OCI-LY7 (cell line): ENCODE results near the gene EPB41. TPM values are rescaled to one million over a fixed set of nuclear protein-coding genes. Genes with fewer than 3 reads are reported as not detected.

Experiments used
- BruUV-seq: library from RNA; stranded (reverse); fragments of 400-500 nt; replicated peaks from 2 replicates; lab custom pipeline; 2021; lab: Mats Ljungman, UMichigan
- CTCF ChIA-PET: fragments of 300-600 bp; sonication (Branson Sonifier 250); formaldehyde crosslinking; loops from one replicate; lab custom pipeline; 2022; ENCODE audit warnings: antibody characterized with exemption; ENCODE audit not compliant: unreplicated experiment; lab: Charles Lee
- POLR2A ChIA-PET: fragments of 300-600 bp; sonication (Branson Sonifier 250); formaldehyde crosslinking; loops from one replicate; lab custom pipeline; 2022; ENCODE audit warnings: antibody characterized with exemption; lab: Charles Lee
- DNase-seq: peaks from one replicate; pipeline ENCODE4 v3.0.0-alpha.2; 2015; ENCODE audit warnings: low spot score
- H2AFZ ChIP-seq: fragments of 200-600 bp; sonication (generic), shearing (Covaris generic); 2 replicates; pipeline ENCODE4 v1.6.1; 2014; ENCODE audit warnings: mild to moderate bottlenecking, antibody characterized with exemption, low read length, moderate library complexity
- H3K27ac ChIP-seq: fragments of 200-600 bp; sonication (generic); 2 replicates; pipeline ENCODE4 v1.5.1; 2014; ENCODE audit warnings: mixed run types, low read depth, mild to moderate bottlenecking, moderate library complexity, low read length, inconsistent platforms; ENCODE audit not compliant: poor library complexity, severe bottlenecking
- H3K36me3 ChIP-seq: fragments of 200-600 bp; sonication (generic); 2 replicates; pipeline ENCODE4 v1.6.1; 2014; ENCODE audit warnings: mild to moderate bottlenecking, antibody characterized with exemption, low read length, moderate library complexity, mixed read lengths; ENCODE audit not compliant: insufficient read depth
- H3K4me1 ChIP-seq: fragments of 200-600 bp; sonication (generic); 2 replicates; pipeline ENCODE4 v1.5.1; 2014; ENCODE audit warnings: mild to moderate bottlenecking, low read length; ENCODE audit not compliant: insufficient read depth, poor library complexity, severe bottlenecking
- H3K4me2 ChIP-seq: fragments of 200-600 bp; sonication (generic); 2 replicates; pipeline ENCODE4 v1.6.1; 2014; ENCODE audit warnings: mild to moderate bottlenecking, low read length
- H3K4me3 ChIP-seq: fragments of 200-600 bp; sonication (generic); 2 replicates; pipeline ENCODE4 v1.5.1; 2014; ENCODE audit warnings: mild to moderate bottlenecking, low read depth, low read length; ENCODE audit not compliant: poor library complexity, severe bottlenecking
- H3K79me2 ChIP-seq: fragments of 200-600 bp; sonication (generic); 2 replicates; pipeline ENCODE4 v1.6.1; 2016; ENCODE audit warnings: low read depth, mild to moderate bottlenecking, low read length, moderate library complexity, mixed read lengths; ENCODE audit not compliant: insufficient read depth
- H3K9me2 ChIP-seq: fragments of 200-600 bp; sonication (generic); 2 replicates; pipeline ENCODE4 v1.6.1; 2016; ENCODE audit warnings: mild to moderate bottlenecking, low read length, mixed read lengths; ENCODE audit not compliant: insufficient read depth
- H3K9me3 ChIP-seq: fragments of 200-600 bp; sonication (generic); 2 replicates; pipeline ENCODE4 v1.6.1; 2014; ENCODE audit warnings: mild to moderate bottlenecking, mixed run types, low read length, mixed read lengths
- H4K20me1 ChIP-seq: fragments of 200-600 bp; sonication (generic); 2 replicates; pipeline ENCODE4 v1.6.1; 2014; ENCODE audit warnings: mild to moderate bottlenecking, antibody characterized with exemption, low read length, moderate library complexity, mixed read lengths; ENCODE audit not compliant: insufficient read depth
- EZH2phosphoT487 ChIP-seq: fragments of 200-600 bp; sonication (generic); IDR thresholded peaks from 2 replicates; pipeline ENCODE4 v1.6.1; 2018; ENCODE audit warnings: low read depth, borderline replicate concordance, mild to moderate bottlenecking, mixed run types, antibody characterized with exemption, low read length, moderate library complexity, mixed read lengths
- intact Hi-C: fragments of 100-400 bp; cut with micrococcal nuclease; formaldehyde crosslinking; loops from one replicate; pipeline ENCODE4 v1.10.0; 2022; ENCODE audit not compliant: unreplicated experiment
- total RNA-seq, 2 experiments: library from RNA; depleted of rRNA in 1 of 2; stranded (reverse); fragments of >200 nt in 1 of 2; shearing (Covaris generic) in 1 of 2; gene quantifications; 2 replicates each; pipeline ENCODE4 v1.2.3, GENCODE V29; 2014 to 2022
- TF ChIP-seq, protein P1 (sequence below): fragments of 200-600 bp; sonication (generic); conservative IDR thresholded peaks from 2 replicates; pipeline ENCODE4 v1.5.1; 2014; ENCODE audit warnings: mild to moderate bottlenecking, antibody characterized with exemption, low read length, moderate library complexity, mixed read lengths

The EPB41 gene
- total RNA-seq, 2 experiments from 2014 or later, result 102 to 103 TPM

DNA sequence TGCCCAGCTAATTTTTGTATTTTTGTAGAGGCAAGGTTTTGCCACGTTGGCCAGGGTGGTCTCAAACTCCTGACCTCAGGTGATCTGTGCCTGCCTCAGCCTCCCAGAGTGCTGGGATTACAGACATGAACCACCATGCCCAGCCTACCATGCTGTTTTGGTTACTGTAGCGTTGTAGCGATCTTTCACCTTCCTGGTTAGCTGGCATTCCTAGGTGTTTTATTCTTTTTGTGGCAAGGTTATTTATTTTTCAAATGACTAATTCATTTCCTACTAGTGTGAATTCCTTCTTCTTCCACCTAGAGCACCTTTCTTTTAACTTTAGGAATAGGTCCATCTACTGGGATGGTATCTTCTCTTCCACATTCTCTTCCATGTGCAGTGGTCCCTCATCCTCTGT, 180.1 kb downstream of the EPB41 start:
- Histone ChIP-seq H3K4me3 (no peak overlapping the region), H3K36me3 (peaks cover 50% of the 10 kb centered on the region), H3K4me2 (no peak overlapping the region), H3K9me2 (no peaks in the 10 kb centered on the region), H2AFZ (no peak overlapping the region), H3K9me3 (no peaks in the 10 kb centered on the region), H3K4me1 (no peaks in the 10 kb centered on the region), H3K27ac (no peak overlapping the region), H4K20me1 (no peaks in the 10 kb centered on the region), H3K79me2 (no peaks in the 10 kb centered on the region)
- TF ChIP-seq EZH2phosphoT487, result no peak
- TF ChIP-seq, protein P1, sequence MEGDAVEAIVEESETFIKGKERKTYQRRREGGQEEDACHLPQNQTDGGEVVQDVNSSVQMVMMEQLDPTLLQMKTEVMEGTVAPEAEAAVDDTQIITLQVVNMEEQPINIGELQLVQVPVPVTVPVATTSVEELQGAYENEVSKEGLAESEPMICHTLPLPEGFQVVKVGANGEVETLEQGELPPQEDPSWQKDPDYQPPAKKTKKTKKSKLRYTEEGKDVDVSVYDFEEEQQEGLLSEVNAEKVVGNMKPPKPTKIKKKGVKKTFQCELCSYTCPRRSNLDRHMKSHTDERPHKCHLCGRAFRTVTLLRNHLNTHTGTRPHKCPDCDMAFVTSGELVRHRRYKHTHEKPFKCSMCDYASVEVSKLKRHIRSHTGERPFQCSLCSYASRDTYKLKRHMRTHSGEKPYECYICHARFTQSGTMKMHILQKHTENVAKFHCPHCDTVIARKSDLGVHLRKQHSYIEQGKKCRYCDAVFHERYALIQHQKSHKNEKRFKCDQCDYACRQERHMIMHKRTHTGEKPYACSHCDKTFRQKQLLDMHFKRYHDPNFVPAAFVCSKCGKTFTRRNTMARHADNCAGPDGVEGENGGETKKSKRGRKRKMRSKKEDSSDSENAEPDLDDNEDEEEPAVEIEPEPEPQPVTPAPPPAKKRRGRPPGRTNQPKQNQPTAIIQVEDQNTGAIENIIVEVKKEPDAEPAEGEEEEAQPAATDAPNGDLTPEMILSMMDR, result no peak
- intact Hi-C loops, result no loop called here
- ChIA-PET POLR2A (interaction anchor here (0.6 kb wide), 1 partner anchor 92 kb away, joined by 3 read pairs; no protein-coding TSS in a partner anchor), CTCF (no interaction called here)
- no TSS peak for BruUV-seq
- no peak for DNase-seq

DNA sequence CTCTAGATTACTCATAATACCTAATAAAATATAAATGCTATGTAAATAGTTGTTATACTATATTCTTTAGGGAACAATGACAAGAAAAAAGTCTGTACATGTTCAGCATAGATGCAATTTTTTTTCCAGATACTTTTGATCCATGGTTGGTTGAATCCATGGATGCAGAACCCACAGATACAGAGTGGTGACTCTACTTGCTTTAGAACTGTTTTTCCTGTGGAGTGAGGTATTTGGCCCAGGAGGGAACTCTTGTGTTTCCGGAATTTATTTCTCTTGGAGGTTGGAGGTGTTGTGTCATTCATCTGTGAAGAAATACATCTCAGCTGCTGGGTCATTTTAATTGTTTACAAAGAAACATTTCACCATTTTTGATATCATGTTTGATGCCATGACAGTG, 180.6 kb downstream of the EPB41 start:
- intact Hi-C loops, result no loop called here
- H3K9me3 ChIP-seq, result no peaks in the 10 kb centered on the region
- DNase-seq, result no peak
- ChIA-PET CTCF (no interaction called here), POLR2A (no interaction called here)
- peaks cover 55% of the 10 kb centered on the region for H3K36me3 ChIP-seq
- no peak overlapping the region for H2AFZ ChIP-seq
- H3K4me2 ChIP-seq, result no peak overlapping the region
- no peaks in the 10 kb centered on the region for H3K4me1 ChIP-seq
- no peak overlapping the region for H3K27ac ChIP-seq
- no peak overlapping the region for H3K4me3 ChIP-seq
- no TSS peak for BruUV-seq
- TF ChIP-seq EZH2phosphoT487, result no peak
- TF ChIP-seq, protein P1, result no peak
- H3K9me2 ChIP-seq, result no peaks in the 10 kb centered on the region
- no peaks in the 10 kb centered on the region for H3K79me2 ChIP-seq
- no peaks in the 10 kb centered on the region for H4K20me1 ChIP-seq

DNA sequence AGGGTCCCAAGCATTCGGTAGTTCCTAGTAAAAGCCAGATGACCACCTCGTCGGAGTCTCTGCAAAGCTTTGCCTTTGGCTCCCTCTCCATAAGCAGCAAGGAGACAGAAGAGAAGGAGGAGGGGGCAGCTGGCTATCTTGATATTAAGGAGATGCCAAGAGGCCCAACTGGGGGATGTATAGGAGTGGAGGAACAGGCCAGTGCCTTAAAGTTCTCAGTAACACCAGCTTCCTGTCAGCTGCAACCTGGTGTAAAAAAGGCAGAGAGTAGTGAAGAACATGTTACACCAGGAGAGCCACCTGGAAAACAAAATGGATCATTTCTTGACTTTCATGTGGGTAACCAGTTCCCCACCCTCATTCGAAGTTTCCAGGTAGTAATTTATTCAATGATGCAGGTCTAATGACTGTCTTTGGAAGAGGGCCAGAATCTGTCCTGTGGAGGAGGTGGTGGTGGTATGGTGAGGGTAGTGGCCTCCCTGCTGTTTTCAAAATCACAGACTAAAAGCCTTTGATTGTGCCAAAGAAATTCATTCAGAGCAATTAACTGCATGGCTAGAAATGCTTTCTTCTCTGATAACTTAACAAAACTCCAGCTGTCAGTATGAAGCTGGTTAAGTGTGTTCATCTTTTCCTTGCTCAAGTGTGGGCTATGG, 182.0 kb downstream of the EPB41 start:
- ChIA-PET POLR2A (interaction anchor here (1.0 kb wide), 1 partner anchor 8 kb away, joined by 3 read pairs; no protein-coding TSS in a partner anchor), CTCF (no interaction called here)
- no peaks in the 10 kb centered on the region for H3K4me1 ChIP-seq
- TF ChIP-seq, protein P1, result no peak
- TF ChIP-seq EZH2phosphoT487, result no peak
- BruUV-seq, result no TSS peak
- no peaks in the 10 kb centered on the region for H3K9me2 ChIP-seq
- peaks cover 64% of the 10 kb centered on the region for H3K36me3 ChIP-seq
- H3K79me2 ChIP-seq, result no peaks in the 10 kb centered on the region
- no peak overlapping the region for H3K27ac ChIP-seq
- no peaks in the 10 kb centered on the region for H4K20me1 ChIP-seq
- no peak for DNase-seq
- intact Hi-C loops, result no loop called here
- no peaks in the 10 kb centered on the region for H3K9me3 ChIP-seq
- no peak overlapping the region for H2AFZ ChIP-seq
- no peak overlapping the region for H3K4me3 ChIP-seq
- H3K4me2 ChIP-seq, result no peak overlapping the region
